Breast epithelium (tissue), 3 donors: Measurements from ENCODE around the gene KCTD10.

Experiments used
- POLR2A ChIP-seq: fragments of 450-650 bp; IDR thresholded peaks from one replicate; pipeline ENCODE4 v1.6.1; 2016; ENCODE audit warnings: antibody characterized with exemption, mild to moderate bottlenecking, moderate library complexity
- POLR2AphosphoS5 ChIP-seq, 3 donors: sonication (generic); formaldehyde crosslinking; IDR thresholded peaks; one replicate each; pipeline ENCODE4 v1.6.1; 2017; ENCODE audit warnings: antibody characterized with exemption in 3 of 3
- TF ChIP-seq, protein P1 (sequence below), 3 donors: fragments of 450-650 bp; IDR thresholded peaks; one replicate each; pipeline ENCODE4 v1.5.1; 2016 to 2017; ENCODE audit warnings: antibody characterized with exemption in 3 of 3, mild to moderate bottlenecking in 3 of 3, moderate library complexity in 3 of 3

DNA sequence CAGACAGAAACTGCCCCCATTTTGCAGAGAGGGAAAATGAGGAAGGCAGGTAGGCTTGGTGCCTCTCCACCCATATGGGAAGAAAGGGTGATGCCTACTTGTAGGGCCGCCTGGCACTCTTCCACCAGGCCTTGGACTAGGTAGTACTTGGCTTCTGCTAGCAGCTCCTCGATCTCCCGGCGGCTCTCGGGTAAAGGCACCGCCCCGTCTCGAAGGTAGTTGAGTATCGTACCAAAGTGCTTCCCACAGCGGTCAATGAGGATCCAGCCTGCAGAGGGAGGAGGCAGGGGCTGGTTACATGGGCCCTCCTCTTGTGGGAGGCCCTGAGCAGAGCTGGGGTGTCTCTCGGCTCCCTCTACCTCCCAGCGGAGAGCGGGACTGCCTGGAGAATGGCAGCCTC lies 16.6 kb downstream of the KCTD10 start:
- TF ChIP-seq, protein P1, sequence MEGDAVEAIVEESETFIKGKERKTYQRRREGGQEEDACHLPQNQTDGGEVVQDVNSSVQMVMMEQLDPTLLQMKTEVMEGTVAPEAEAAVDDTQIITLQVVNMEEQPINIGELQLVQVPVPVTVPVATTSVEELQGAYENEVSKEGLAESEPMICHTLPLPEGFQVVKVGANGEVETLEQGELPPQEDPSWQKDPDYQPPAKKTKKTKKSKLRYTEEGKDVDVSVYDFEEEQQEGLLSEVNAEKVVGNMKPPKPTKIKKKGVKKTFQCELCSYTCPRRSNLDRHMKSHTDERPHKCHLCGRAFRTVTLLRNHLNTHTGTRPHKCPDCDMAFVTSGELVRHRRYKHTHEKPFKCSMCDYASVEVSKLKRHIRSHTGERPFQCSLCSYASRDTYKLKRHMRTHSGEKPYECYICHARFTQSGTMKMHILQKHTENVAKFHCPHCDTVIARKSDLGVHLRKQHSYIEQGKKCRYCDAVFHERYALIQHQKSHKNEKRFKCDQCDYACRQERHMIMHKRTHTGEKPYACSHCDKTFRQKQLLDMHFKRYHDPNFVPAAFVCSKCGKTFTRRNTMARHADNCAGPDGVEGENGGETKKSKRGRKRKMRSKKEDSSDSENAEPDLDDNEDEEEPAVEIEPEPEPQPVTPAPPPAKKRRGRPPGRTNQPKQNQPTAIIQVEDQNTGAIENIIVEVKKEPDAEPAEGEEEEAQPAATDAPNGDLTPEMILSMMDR (IDR thresholded peaks at IDR 0.05), result no peak
- TF ChIP-seq POLR2A (no peak), POLR2AphosphoS5 (IDR thresholded peaks at IDR 0.05) (no peak)
